GM21717 (cell line): Measurements from ENCODE around the gene CC2D2A.

ENCODE experiments used
- ATAC-seq: cut with Tn5 transposase; IDR thresholded peaks from one replicate; pipeline ENCODE4 v1.9.1; 2021; ENCODE audit warnings: mild to moderate bottlenecking, moderate library complexity; ENCODE audit not compliant: unreplicated experiment

Gene CC2D2A

GRCh38 chr4:15459706-15460105, 10.0 kb upstream of the CC2D2A start:
- ATAC-seq: no peak

- no peak for ATAC-seq
Measured at GRCh38 chr4:15466596-15466995, 3.1 kb upstream of the CC2D2A start.

GRCh38 chr4:15470128-15470475, 420 bp downstream of the CC2D2A start:
- ATAC-seq: no peak

GRCh38 chr4:15476396-15476795, 6.7 kb downstream of the CC2D2A start:
- ATAC-seq: no peak

GRCh38 chr4:15478724-15479088, 9.0 kb downstream of the CC2D2A start:
- ATAC-seq: no peak

GRCh38 chr4:15479089-15479912, 9.6 kb downstream of the CC2D2A start:
- no peak for ATAC-seq

- ATAC-seq: no peak
Measured at GRCh38 chr4:15479913-15480185, 10.2 kb downstream of the CC2D2A start.

GRCh38 chr4:15481961-15482745, 12.5 kb downstream of the CC2D2A start:
- ATAC-seq: no peak

- ATAC-seq: no peak
Measured at GRCh38 chr4:15482842-15483241, 13.2 kb downstream of the CC2D2A start.

- ATAC-seq: no peak
Measured at GRCh38 chr4:15488136-15488535, 18.5 kb downstream of the CC2D2A start.

- ATAC-seq: no peak
Measured at GRCh38 chr4:15488658-15489470, 19.2 kb downstream of the CC2D2A start.

GRCh38 chr4:15489551-15489950, 19.9 kb downstream of the CC2D2A start:
- no peak for ATAC-seq

GRCh38 chr4:15493411-15493810, 23.7 kb downstream of the CC2D2A start:
- no peak for ATAC-seq

GRCh38 chr4:15495621-15496020, 25.9 kb downstream of the CC2D2A start:
- ATAC-seq: no peak

GRCh38 chr4:15498356-15498755, 28.7 kb downstream of the CC2D2A start:
- no peak for ATAC-seq

GRCh38 chr4:15500701-15501100, 31.0 kb downstream of the CC2D2A start:
- ATAC-seq: no peak

GRCh38 chr4:15501941-15502340, 32.3 kb downstream of the CC2D2A start:
- no peak for ATAC-seq

GRCh38 chr4:15502384-15502783, 32.7 kb downstream of the CC2D2A start:
- ATAC-seq: no peak

GRCh38 chr4:15504041-15504440, 34.4 kb downstream of the CC2D2A start:
- no peak for ATAC-seq

- ATAC-seq: no peak
Measured at GRCh38 chr4:15506464-15506863, 36.8 kb downstream of the CC2D2A start.

- ATAC-seq: no peak
Measured at GRCh38 chr4:15507679-15508078, 38.0 kb downstream of the CC2D2A start.

GRCh38 chr4:15510961-15511360, 41.3 kb downstream of the CC2D2A start:
- ATAC-seq: no peak
